ENCODE data around the gene MGAT5B. TPM values are rescaled to one million over a fixed set of nuclear protein-coding genes. Genes with fewer than 3 reads are reported as not detected.
A peak's percentile ranks its signal among the peaks of the same experiment; 100 is the strongest.

The MGAT5B gene
- total RNA-seq, 1 experiment from 2014 or later, result 4.4 TPM

GRCh38 chr17:76843703-76844484 is 24.3 kb upstream of the MGAT5B start:
- Histone ChIP-seq H3K4me3 (replicated peaks in 1 of 2; ENCODE audit: low read depth in 1 of 2, low read length in 2 of 2) (no peak overlapping the region), H3K79me2 (ENCODE audit: insufficient read depth, low read length) (no peaks in the 10 kb centered on the region), H3K27me3 (ENCODE audit: insufficient read depth, low read length) (peaks cover 31% of the 10 kb centered on the region), H3K4me1 (ENCODE audit: control insufficient read depth in 1 of 2, insufficient read depth in 2 of 2, low read length in 2 of 2) (peaks cover 0 to 21% of the 10 kb centered on the region in 2 experiments; a peak in 3 of 4 replicates), H3K9me2 (ENCODE audit: insufficient read depth) (no peaks in the 10 kb centered on the region), H2AFZ (ENCODE audit: low read depth, low read length, poor library complexity, severe bottlenecking) (no peak overlapping the region), H3K36me3 (ENCODE audit: control insufficient read depth in 1 of 2, insufficient read depth in 2 of 2, low read length in 2 of 2) (no peaks in the 10 kb centered on the region), H3K9me3 (ENCODE audit: control insufficient read depth in 1 of 2, insufficient read depth in 1 of 2, low read depth in 1 of 2, low read length in 2 of 2) (no peaks in the 10 kb centered on the region), H3K4me2 (ENCODE audit: low read length) (no peak overlapping the region), H3K9ac (ENCODE audit: low read length) (no peak overlapping the region), H3K27ac (ENCODE audit: low read depth, low read length) (no peak overlapping the region), H4K20me1 (ENCODE audit: insufficient read depth) (no peaks in the 10 kb centered on the region)
- no peak for ATAC-seq
- BruUV-seq (replicated peaks), result no TSS peak
- intact Hi-C loops (cut with micrococcal nuclease), result no loop called here
- TF ChIP-seq CTCF (IDR thresholded peaks at IDR 0.05 in 2 of 3, conservative IDR thresholded peaks at IDR 0.05 in 1 of 3; ENCODE audit: borderline replicate concordance in 1 of 3, insufficient read depth in 1 of 3, low read depth in 2 of 3, low read length in 2 of 3) (0 out of 6 replicates have a peak, but pooled peaks of 1 of the 3 experiments have one; percentile 11), ELF1 (IDR thresholded peaks at IDR 0.05; ENCODE audit: borderline replicate concordance, low read depth) (no peak)
- ChIA-PET CTCF (no interaction called here), POLR2A (no interaction called here), RAD21 (ENCODE audit: low non-redundant PET in 1 of 2, low total read pairs in 2 of 2, uncharacterized antibody in 2 of 2, unreplicated experiment in 2 of 2) (no interaction called here)
- DNase-seq (ENCODE audit: low read depth, low spot score), result no peak

DNA sequence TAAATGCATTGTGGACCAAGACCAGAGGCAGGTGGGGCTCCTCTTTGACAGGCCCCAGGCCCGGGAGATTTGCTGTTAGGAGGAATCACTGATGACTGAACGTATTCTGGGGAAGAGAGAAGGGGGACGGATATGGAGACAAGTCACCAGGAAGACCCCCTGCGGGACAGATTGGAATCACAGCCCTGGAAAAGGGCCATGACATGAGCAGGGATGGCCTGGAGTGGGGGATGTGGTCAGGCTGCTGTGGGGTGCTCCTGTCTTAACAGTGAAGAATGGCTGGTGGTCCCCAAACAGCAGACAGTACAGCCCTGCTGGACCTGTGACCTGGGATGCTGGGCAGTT is 23.7 kb upstream of the MGAT5B start:
- TF ChIP-seq SRF (IDR thresholded peaks at IDR 0.05; ENCODE audit: low read depth), result no peak
- no peak for TF ChIP-seq REST (IDR thresholded peaks at IDR 0.05; ENCODE audit: low read depth)
- no peak for TF ChIP-seq CBX3 (IDR thresholded peaks at IDR 0.05; ENCODE audit: low read depth)
- no peak for TF ChIP-seq CEBPB (IDR thresholded peaks at IDR 0.05; ENCODE audit: low read depth)
- TF ChIP-seq ZFX (IDR thresholded peaks at IDR 0.05), result no peak
- no peak for TF ChIP-seq EZH2 (IDR thresholded peaks at IDR 0.05)
- H3K9me2 ChIP-seq (ENCODE audit: insufficient read depth), result no peaks in the 10 kb centered on the region
- no peaks in the 10 kb centered on the region for H3K9me3 ChIP-seq (ENCODE audit: control insufficient read depth in 1 of 2, insufficient read depth in 1 of 2, low read depth in 1 of 2, low read length in 2 of 2)
- DNase-seq (ENCODE audit: low read depth, low spot score), result no peak
- ChIA-PET RAD21 (ENCODE audit: low non-redundant PET in 1 of 2, low total read pairs in 2 of 2, uncharacterized antibody in 2 of 2, unreplicated experiment in 2 of 2) (no interaction called here), POLR2A (no interaction called here), CTCF (no interaction called here)
- BruUV-seq (replicated peaks), result no TSS peak
- peaks cover 31% of the 10 kb centered on the region for H3K27me3 ChIP-seq (ENCODE audit: insufficient read depth, low read length)
- intact Hi-C loops (cut with micrococcal nuclease), result no loop called here
- no peak overlapping the region for H3K4me2 ChIP-seq (ENCODE audit: low read length)
- no peaks in the 10 kb centered on the region for H3K36me3 ChIP-seq (ENCODE audit: control insufficient read depth in 1 of 2, insufficient read depth in 2 of 2, low read length in 2 of 2)
- peaks cover 0 to 21% of the 10 kb centered on the region in 2 experiments; a peak in 3 of 4 replicates for H3K4me1 ChIP-seq (ENCODE audit: control insufficient read depth in 1 of 2, insufficient read depth in 2 of 2, low read length in 2 of 2)
- no peak for ATAC-seq
- H3K9ac ChIP-seq (ENCODE audit: low read length), result no peak overlapping the region
- H4K20me1 ChIP-seq (ENCODE audit: insufficient read depth), result no peaks in the 10 kb centered on the region
- no peak overlapping the region for H3K4me3 ChIP-seq (replicated peaks in 1 of 2; ENCODE audit: low read depth in 1 of 2, low read length in 2 of 2)
- no peaks in the 10 kb centered on the region for H3K79me2 ChIP-seq (ENCODE audit: insufficient read depth, low read length)
- no peak overlapping the region for H2AFZ ChIP-seq (ENCODE audit: low read depth, low read length, poor library complexity, severe bottlenecking)
- H3K27ac ChIP-seq (ENCODE audit: low read depth, low read length), result no peak overlapping the region
